GM23338 (cell line): ENCODE results near the gene EXOSC7. TPM values are rescaled to one million over a fixed set of nuclear protein-coding genes. Genes with fewer than 3 reads are reported as not detected.

Experiments used
- ATAC-seq: fragments of 200-7000 bp; cut with Tn5 transposase; 3 replicates; pipeline ENCODE4 v1.9.1; 2020
- DNase-seq: peaks from one replicate; pipeline ENCODE4 v3.0.0-alpha.2; 2015; ENCODE audit warnings: low spot score
- H2AFZ ChIP-seq: fragments of 200-600 bp; sonication (generic); 2 replicates; pipeline ENCODE4 v1.8.0; 2016; ENCODE audit warnings: antibody characterized with exemption, mild to moderate bottlenecking, moderate library complexity
- H3F3A ChIP-seq: fragments of 200-600 bp; sonication (generic); replicated peaks from 2 replicates; pipeline ENCODE4 v1.8.0; 2017; ENCODE audit warnings: antibody characterized with exemption, mixed run types, low read depth
- H3K27ac ChIP-seq: fragments of 200-600 bp; sonication (generic); 2 replicates; pipeline ENCODE4 v1.6.1; 2016; ENCODE audit warnings: low read depth
- H3K27me3 ChIP-seq: fragments of 200-600 bp; sonication (generic); 2 replicates; pipeline ENCODE4 v1.8.0; 2016; ENCODE audit warnings: mild to moderate bottlenecking, mixed run types, moderate library complexity; ENCODE audit not compliant: insufficient read depth
- H3K36me3 ChIP-seq: fragments of 200-600 bp; sonication (generic); 2 replicates; pipeline ENCODE4 v1.8.0; 2016; ENCODE audit warnings: mild to moderate bottlenecking; ENCODE audit not compliant: insufficient read depth
- H3K4me1 ChIP-seq: fragments of 200-600 bp; sonication (generic); 2 replicates; pipeline ENCODE4 v1.8.0; 2016; ENCODE audit warnings: mild to moderate bottlenecking, moderate library complexity; ENCODE audit not compliant: insufficient read depth
- H3K4me2 ChIP-seq: fragments of 200-600 bp; sonication (generic); 2 replicates; pipeline ENCODE4 v1.7.1; 2017; ENCODE audit warnings: mixed run types
- H3K4me3 ChIP-seq: fragments of 200-600 bp; sonication (generic); 2 replicates; pipeline ENCODE4 v1.6.1; 2016; ENCODE audit warnings: mixed run types
- H3K79me2 ChIP-seq: fragments of 200-600 bp; sonication (generic); replicated peaks from 2 replicates; pipeline ENCODE4 v1.8.0; 2017; ENCODE audit warnings: mild to moderate bottlenecking; ENCODE audit not compliant: insufficient read depth
- H3K9me2 ChIP-seq: fragments of 200-600 bp; sonication (generic); 2 replicates; pipeline ENCODE4 v1.8.0; 2017; ENCODE audit not compliant: insufficient read depth
- H4K20me1 ChIP-seq: fragments of 200-600 bp; sonication (generic); replicated peaks from 2 replicates; pipeline ENCODE4 v1.8.0; 2017; ENCODE audit warnings: mild to moderate bottlenecking; ENCODE audit not compliant: insufficient read depth
- H3K27ac Mint-ChIP-seq: 2 replicates; pipeline ENCODE4 v1.8.0; 2020; ENCODE audit warnings: inconsistent platforms, mild to moderate bottlenecking, moderate library complexity, mixed read lengths
- H3K27me3 Mint-ChIP-seq: 3 replicates; pipeline ENCODE4 v1.8.0; 2022; ENCODE audit warnings: low read depth, mild to moderate bottlenecking, moderate library complexity, mixed read lengths, inconsistent platforms; ENCODE audit not compliant: insufficient read depth, poor library complexity
- H3K36me3 Mint-ChIP-seq: 3 replicates; pipeline ENCODE4 v1.8.0; 2021; ENCODE audit warnings: low read depth, mild to moderate bottlenecking, inconsistent platforms, moderate library complexity, mixed read lengths
- H3K4me1 Mint-ChIP-seq: 3 replicates; pipeline ENCODE4 v1.8.0; 2020; ENCODE audit warnings: mild to moderate bottlenecking, inconsistent platforms, mixed read lengths
- H3K4me3 Mint-ChIP-seq: 3 replicates; pipeline ENCODE4 v1.8.0; 2021; ENCODE audit warnings: moderate library complexity, mild to moderate bottlenecking, inconsistent platforms, mixed read lengths
- H3K9me3 Mint-ChIP-seq: 3 replicates; pipeline ENCODE4 v1.8.0; 2020; ENCODE audit warnings: moderate library complexity, mild to moderate bottlenecking, inconsistent platforms, mixed read lengths
- CTCF ChIP-seq, 2 experiments: fragments of 200-600 bp in 1 of 2; sonication (generic) in 1 of 2; conservative IDR thresholded peaks; 2 replicates each; pipeline versions ENCODE4 v1.5.1 to v1.6.1; 2016 to 2017; ENCODE audit warnings: antibody characterized with exemption in 2 of 2, low read depth in 2 of 2, mild to moderate bottlenecking in 2 of 2, moderate library complexity in 1 of 2
- ETS1 ChIP-seq: IDR thresholded peaks from 2 replicates; pipeline ENCODE4 v1.6.1; 2016; ENCODE audit warnings: antibody characterized with exemption
- REST ChIP-seq: IDR thresholded peaks from one replicate; pipeline ENCODE4 v1.6.1; 2018; ENCODE audit warnings: antibody characterized with exemption; ENCODE audit not compliant: unreplicated experiment
- ZNF462 ChIP-seq: fragments of 250-450 bp; sonication (Bioruptor Pico); IDR thresholded peaks from 2 replicates; pipeline ENCODE4 v1.5.0; 2020; ENCODE audit warnings: mild to moderate bottlenecking, moderate library complexity
- polyA plus RNA-seq: library from polyadenylated mRNA; unstranded; fragments of >200 nt; fragmentation: Nextera tagmentation; extraction: Ambion mirVana; gene quantifications from 2 replicates; pipeline ENCODE4 v1.2.1, GENCODE V29; 2016
- total RNA-seq: library from RNA; depleted of rRNA; stranded (reverse); fragments of >200 nt; shearing (Covaris generic); gene quantifications from 2 replicates; pipeline ENCODE4 v1.2.3, GENCODE V29; 2014

EXOSC7 gene
- total and polyA plus RNA-seq, 2 experiments from 2014 or later: 84.8 to 120 TPM

- DNase-seq (peak; percentile 68), ATAC-seq (peak; percentile 81)
- Histone ChIP-seq H3F3A (no peaks in the 10 kb centered on the region), H2AFZ (no peak overlapping the region), H4K20me1 (peaks cover 3% of the 10 kb centered on the region; the same call in 1 of the 2 replicates), H3K27ac (no peak overlapping the region), H3K27me3 (peaks cover 67% of the 10 kb centered on the region), H3K9me2 (no peaks in the 10 kb centered on the region), H3K4me1 (peaks cover 13% of the 10 kb centered on the region), H3K4me2 (no peak overlapping the region), H3K4me3 (no peak overlapping the region), H3K36me3 (no peaks in the 10 kb centered on the region), H3K79me2 (no peaks in the 10 kb centered on the region)
- no peaks in the 10 kb centered on the region for H3K36me3 Mint-ChIP-seq
- peaks cover 57% of the 10 kb centered on the region for H3K27me3 Mint-ChIP-seq
- no peaks in the 10 kb centered on the region for H3K9me3 Mint-ChIP-seq
- no peak overlapping the region for H3K27ac Mint-ChIP-seq
- TF ChIP-seq ETS1 (no peak), REST (no peak), CTCF (conservative IDR thresholded peaks at IDR 0.05; ENCODE audit: low read depth in 2 of 2) (peak in 1 of 2 experiments; percentile 8; a peak in 1 of 4 replicates)
- no peak overlapping the region for H3K4me3 Mint-ChIP-seq
- peaks cover 28% of the 10 kb centered on the region for H3K4me1 Mint-ChIP-seq
Measured at GRCh38 chr3:45056608-45057301, 80.7 kb downstream of the EXOSC7 start.

- H3K9me3 Mint-ChIP-seq: no peaks in the 10 kb centered on the region
- no peaks in the 10 kb centered on the region for H3F3A ChIP-seq
- H3K4me2 ChIP-seq: no peak overlapping the region
- ATAC-seq: no peak
- H4K20me1 ChIP-seq: peaks cover 3% of the 10 kb centered on the region; the same call in 1 of the 2 replicates
- H3K36me3 ChIP-seq: no peaks in the 10 kb centered on the region
- peaks cover 30% of the 10 kb centered on the region for H3K4me1 Mint-ChIP-seq
- no peaks in the 10 kb centered on the region for H3K36me3 Mint-ChIP-seq
- no peak overlapping the region for H3K4me3 Mint-ChIP-seq
- peaks cover 70% of the 10 kb centered on the region for H3K27me3 ChIP-seq
- no peak overlapping the region for H2AFZ ChIP-seq
- no peak overlapping the region for H3K4me3 ChIP-seq
- peaks cover 13% of the 10 kb centered on the region for H3K4me1 ChIP-seq
- H3K27ac Mint-ChIP-seq: no peak overlapping the region
- no peaks in the 10 kb centered on the region for H3K79me2 ChIP-seq
- H3K9me2 ChIP-seq: no peaks in the 10 kb centered on the region
- DNase-seq: no peak
- H3K27me3 Mint-ChIP-seq: peaks cover 53% of the 10 kb centered on the region
- H3K27ac ChIP-seq: no peak overlapping the region
- no peak for TF ChIP-seq ZNF462 (CRISPR knock-in tag)
Measured at GRCh38 chr3:45057557-45057956, 81.5 kb downstream of the EXOSC7 start.
